ENCODE measurements around the gene AHNAK2. TPM values are rescaled to one million over a fixed set of nuclear protein-coding genes. Genes with fewer than 3 reads are reported as not detected.
A peak's percentile ranks its signal among the peaks of the same experiment; 100 is the strongest.

Gene AHNAK2
- total and polyA plus RNA-seq, 5 donors, result 2.0 to 5.7 (median 3.1) TPM

DNA sequence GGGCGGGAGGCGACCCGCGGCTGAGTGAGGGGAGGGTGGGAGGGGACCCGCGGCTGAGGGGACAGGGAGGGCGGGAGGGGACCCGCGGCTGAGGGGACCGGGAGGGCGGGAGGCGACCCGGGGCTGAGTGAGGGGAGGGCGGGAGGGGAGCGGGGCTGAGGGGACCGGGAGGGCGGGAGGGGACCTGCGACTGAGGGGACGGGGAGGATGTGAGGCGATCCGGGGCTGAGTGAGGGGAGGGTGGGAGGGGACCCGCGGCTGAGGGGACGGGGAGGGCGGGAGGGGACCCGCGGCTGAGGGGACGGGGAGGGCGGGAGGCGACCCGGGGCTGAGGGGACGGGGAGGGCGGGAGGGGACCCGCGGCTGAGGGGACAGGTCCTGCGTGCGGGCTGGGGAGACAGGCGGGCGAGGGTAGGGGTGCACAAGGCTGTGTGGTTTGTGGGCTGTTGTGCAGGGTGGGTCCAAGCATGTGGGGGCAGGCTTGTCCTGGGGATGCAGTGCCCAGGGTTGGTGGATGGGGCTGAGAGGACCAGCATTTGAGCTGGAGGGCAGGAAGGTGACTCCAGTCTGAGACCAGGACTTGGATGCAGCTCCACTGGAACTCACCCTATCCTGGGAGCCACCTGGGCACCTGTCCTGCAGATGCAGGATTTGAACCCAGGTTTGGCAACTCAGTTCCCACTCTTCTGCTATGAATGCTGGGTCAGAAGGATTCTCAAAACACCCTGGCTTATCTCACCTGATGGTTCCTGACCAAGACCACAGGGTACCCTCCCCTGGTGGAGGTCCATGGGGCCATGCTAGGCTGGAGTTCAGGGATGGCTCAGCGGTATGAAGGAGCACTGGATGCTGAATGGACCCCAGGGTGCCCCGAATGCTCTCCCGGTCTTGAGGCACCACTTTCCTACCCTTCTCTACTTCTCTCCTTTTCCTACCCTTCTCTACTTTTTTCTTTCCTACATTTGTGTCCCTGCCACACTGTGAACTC is 44.1 kb downstream of the AHNAK2 start:
- no peaks in the 10 kb centered on the region for H3K27me3 ChIP-seq (ENCODE audit: control insufficient read depth, insufficient read depth)
- no peaks in the 10 kb centered on the region for H3K9me3 ChIP-seq (ENCODE audit: control insufficient read depth, low read length)
- ATAC-seq (no peak), DNase-seq (peak in 1 of 3 donors; percentile 37)
- H3K4me1 ChIP-seq (ENCODE audit: control insufficient read depth, insufficient read depth, low read length), result no peaks in the 10 kb centered on the region
- 13% methylated on average over 40 of the region's 42 CpGs for WGBS
- H3K4me3 ChIP-seq (ENCODE audit: low read length), result peak overlapping the region; percentile 63
- no peak overlapping the region for H3K27ac ChIP-seq (ENCODE audit: low read length)
- intact Hi-C loops (cut with DNase I), result no loop called here

DNA sequence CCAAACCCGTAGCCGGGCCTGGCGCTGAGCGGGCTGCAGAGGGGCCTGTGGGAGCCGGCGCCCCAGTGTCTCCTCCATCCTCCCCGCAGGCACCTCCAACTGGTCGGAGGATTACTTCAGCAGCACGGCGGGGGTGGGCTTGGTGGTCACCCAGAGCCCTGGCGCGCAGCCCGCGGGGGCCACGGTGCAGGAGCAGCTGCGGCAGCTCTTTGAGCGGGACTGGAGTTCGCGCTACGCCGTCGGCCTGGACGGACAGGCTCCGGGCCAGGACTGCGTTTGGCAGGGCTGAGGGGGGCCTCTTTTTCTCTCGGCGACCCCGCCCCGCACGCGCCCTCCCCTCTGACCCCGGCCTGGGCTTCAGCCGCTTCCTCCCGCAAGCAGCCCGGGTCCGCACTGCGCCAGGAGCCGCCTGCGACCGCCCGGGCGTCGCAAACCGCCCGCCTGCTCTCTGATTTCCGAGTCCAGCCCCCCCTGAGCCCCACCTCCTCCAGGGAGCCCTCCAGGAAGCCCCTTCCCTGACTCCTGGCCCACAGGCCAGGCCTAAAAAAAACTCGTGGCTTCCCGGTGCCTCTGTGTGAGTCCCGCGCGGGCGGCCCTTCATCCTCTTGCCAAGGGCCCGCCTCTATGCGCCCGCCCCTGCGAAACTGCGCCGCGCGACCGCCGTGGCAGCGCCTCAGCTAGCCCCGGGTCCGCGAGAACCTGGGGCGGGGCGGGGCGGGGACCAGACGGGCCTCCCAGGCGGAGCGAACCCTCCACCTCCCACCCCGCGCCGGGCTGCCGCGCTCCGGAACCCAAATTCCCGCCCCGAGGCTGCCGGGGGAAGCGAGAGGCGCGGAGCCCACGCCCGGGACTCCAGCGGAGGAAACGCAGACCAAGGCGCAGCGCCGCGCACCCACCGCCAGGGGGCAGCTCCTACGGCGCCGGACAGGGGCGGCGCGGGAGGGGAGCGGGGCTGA is 45.2 kb downstream of the AHNAK2 start:
- H3K27ac ChIP-seq (ENCODE audit: low read length), result no peak overlapping the region
- H3K4me3 ChIP-seq (ENCODE audit: low read length), result peak overlapping the region; percentile 63
- no peaks in the 10 kb centered on the region for H3K4me1 ChIP-seq (ENCODE audit: control insufficient read depth, insufficient read depth, low read length)
- DNase-seq (peak; percentile 91 to 97 (median 96)), ATAC-seq (peak; percentile 92)
- H3K9me3 ChIP-seq (ENCODE audit: control insufficient read depth, low read length), result no peaks in the 10 kb centered on the region
- 7% methylated on average over 100 of the region's 100 CpGs for WGBS
- H3K27me3 ChIP-seq (ENCODE audit: control insufficient read depth, insufficient read depth), result no peaks in the 10 kb centered on the region
- intact Hi-C loops (cut with DNase I), result no loop called here

DNA sequence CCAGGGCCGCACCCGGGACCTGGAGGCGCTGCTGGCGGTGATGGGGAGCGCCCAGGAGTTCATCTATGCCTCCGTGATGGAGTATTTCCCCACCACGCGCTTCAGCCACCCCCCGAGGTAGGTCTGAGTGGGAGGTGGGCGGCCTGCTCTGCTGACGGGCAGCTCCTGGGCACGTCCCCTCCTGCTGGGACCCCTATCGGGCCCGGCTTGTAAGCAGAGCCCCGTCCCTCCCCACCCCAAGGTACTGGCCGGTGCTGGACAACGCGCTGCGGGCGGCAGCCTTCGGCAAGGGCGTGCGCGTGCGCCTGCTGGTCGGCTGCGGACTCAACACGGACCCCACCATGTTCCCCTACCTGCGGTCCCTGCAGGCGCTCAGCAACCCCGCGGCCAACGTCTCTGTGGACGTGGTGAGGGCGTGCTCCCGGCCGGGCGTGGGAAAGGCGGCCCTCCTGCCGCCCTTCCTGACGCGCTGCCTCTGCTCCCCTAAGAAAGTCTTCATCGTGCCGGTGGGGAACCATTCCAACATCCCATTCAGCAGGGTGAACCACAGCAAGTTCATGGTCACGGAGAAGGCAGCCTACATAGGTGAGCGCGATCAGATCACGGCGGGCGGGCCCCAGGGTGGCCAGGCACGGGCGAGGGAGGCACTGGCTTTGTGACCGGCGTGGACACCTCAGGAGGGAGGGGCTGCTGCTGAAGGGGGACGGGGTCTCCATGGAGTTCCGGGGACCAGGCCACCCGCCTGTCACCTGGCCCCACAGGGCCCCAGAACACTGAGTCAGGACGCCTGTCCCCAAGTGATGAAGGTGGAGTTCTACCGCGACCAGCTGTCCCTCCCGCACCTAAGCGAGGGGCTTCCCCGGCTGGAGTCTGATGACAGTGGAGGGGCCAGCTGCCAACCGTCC is 46.2 kb downstream of the AHNAK2 start:
- 24% methylated on average over 64 of the region's 64 CpGs for WGBS
- H3K27me3 ChIP-seq (ENCODE audit: control insufficient read depth, insufficient read depth), result no peaks in the 10 kb centered on the region
- ATAC-seq (peak in 1 of 2 donors; percentile 8), DNase-seq (peak in 2 of 3 donors; percentile 66 to 69)
- intact Hi-C loops (cut with DNase I), result no loop called here
- peak overlapping the region; percentile 63 for H3K4me3 ChIP-seq (ENCODE audit: low read length)
- H3K4me1 ChIP-seq (ENCODE audit: control insufficient read depth, insufficient read depth, low read length), result no peaks in the 10 kb centered on the region
- H3K9me3 ChIP-seq (ENCODE audit: control insufficient read depth, low read length), result no peaks in the 10 kb centered on the region
- no peak overlapping the region for H3K27ac ChIP-seq (ENCODE audit: low read length)

DNA sequence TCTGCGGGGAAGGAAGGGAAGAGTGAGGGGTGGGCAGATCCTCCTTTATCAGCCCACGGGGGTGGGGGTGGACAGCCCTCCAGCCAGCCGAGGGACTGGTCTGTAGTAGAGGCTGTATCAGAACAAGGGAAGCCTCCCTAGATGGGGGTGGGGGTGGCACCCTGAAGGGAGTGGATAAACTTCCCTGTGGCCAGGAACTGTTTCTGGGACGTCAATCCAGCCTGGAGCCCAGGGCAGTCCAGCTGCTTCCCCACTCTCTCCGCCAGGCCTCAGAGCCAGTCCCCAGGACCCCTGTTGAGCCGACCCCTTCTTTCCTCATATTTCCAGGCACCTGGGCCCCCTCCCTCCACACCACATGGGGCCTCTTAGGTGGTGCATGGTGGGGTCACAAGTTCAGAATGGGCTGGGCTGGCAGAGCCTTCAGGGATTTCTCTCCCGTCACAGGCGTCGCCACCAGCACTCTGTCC is 46.8 kb downstream of the AHNAK2 start:
- intact Hi-C loops (cut with DNase I), result no loop called here
- H3K9me3 ChIP-seq (ENCODE audit: control insufficient read depth, low read length), result no peaks in the 10 kb centered on the region
- ATAC-seq, result no peak
- peak in 1 of 3 donors; percentile 53 for DNase-seq
- H3K4me3 ChIP-seq (ENCODE audit: low read length), result no peak overlapping the region
- 55% methylated on average over 9 of the region's 9 CpGs for WGBS
- H3K27me3 ChIP-seq (ENCODE audit: control insufficient read depth, insufficient read depth), result no peaks in the 10 kb centered on the region
- H3K4me1 ChIP-seq (ENCODE audit: control insufficient read depth, insufficient read depth, low read length), result no peaks in the 10 kb centered on the region
- H3K27ac ChIP-seq (ENCODE audit: low read length), result no peak overlapping the region

DNA sequence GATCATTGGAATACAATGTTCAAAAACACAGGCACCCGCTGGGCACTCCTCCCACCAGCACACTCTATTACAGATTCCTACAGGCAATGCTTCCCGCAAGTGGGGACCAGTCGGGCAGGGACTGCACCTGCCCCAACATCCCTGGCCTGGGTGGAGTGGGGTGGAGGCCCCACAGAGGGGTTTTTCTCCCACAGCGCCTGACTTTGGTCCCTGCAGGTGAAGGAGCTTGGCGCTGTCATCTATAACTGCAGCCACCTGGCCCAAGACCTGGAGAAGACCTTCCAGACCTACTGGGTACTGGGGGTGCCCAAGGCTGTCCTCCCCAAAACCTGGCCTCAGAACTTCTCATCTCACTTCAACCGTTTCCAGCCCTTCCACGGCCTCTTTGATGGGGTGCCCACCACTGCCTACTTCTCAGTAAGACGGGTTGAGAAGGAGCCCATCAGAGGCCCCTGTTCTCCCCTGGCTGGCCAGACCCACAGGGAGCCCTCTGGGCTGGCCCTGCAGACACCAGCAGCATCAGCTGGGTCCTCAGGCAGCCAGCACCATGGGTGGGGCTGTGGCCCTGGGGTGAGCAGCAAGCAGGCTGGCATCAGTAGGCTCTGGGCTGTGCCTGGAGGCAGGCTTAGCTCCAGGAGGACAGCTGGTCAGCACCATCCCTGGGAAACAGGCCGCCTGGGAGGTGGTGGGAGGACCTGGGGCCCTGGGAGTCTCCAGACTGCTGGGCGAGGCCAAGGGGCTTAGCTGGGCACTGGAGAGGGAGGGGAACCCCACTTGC is 47.5 kb downstream of the AHNAK2 start:
- no peak overlapping the region for H3K4me3 ChIP-seq (ENCODE audit: low read length)
- 82% methylated on average over 10 of the region's 10 CpGs for WGBS
- peak in 2 of 3 donors; percentile 46 to 48 for DNase-seq
- no peak for ATAC-seq
- no peaks in the 10 kb centered on the region for H3K9me3 ChIP-seq (ENCODE audit: control insufficient read depth, low read length)
- H3K27me3 ChIP-seq (ENCODE audit: control insufficient read depth, insufficient read depth), result no peaks in the 10 kb centered on the region
- no peak overlapping the region for H3K27ac ChIP-seq (ENCODE audit: low read length)
- intact Hi-C loops (cut with DNase I), result no loop called here
- H3K4me1 ChIP-seq (ENCODE audit: control insufficient read depth, insufficient read depth, low read length), result no peaks in the 10 kb centered on the region

DNA sequence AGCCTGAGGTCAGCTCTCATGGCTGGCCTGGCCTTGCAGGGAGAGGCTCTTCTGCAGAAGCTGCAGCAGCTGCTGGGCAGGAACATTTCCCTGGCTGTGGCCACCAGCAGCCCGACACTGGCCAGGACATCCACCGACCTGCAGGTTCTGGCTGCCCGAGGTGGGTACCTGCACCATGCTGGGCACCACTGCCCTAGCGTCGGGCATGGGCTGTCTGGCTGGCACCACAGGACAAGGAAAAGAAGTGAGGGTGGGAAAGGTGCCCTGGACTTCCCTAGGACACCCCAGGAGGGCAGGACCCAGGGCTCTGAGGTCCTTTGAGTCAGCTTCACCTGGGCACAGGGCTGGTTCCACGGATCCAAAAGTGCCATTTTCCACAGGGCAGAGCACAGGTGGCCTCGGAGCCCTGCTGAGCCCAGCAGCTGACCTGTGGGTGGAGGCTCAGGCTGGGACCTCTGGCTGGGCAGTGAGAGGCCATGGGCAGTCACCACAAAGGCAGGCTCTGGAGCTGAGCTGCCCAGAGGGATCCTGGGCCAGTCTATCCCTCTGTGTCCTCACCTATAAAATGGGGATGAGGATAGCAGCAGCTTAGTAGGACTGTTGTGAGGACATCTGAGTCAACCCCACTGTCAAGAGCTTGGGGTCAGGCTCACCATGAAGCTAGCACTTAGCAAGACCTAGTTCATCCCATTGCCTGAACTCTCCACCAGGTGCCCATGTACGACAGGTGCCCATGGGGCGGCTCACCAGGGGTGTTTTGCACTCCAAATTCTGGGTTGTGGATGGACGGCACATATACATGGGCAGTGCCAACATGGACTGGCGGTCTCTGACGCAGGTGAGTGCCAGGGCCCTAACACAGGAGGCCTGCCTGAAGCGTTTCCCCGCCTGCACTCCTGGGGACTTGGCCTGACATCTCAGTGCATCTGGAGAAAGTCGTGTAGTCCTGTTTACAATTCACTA is 48.6 kb downstream of the AHNAK2 start:
- intact Hi-C loops (cut with DNase I), result no loop called here
- no peaks in the 10 kb centered on the region for H3K9me3 ChIP-seq (ENCODE audit: control insufficient read depth, low read length)
- no peak overlapping the region for H3K27ac ChIP-seq (ENCODE audit: low read length)
- ATAC-seq, result no peak
- 90% methylated on average over 15 of the region's 15 CpGs for WGBS
- H3K27me3 ChIP-seq (ENCODE audit: control insufficient read depth, insufficient read depth), result no peaks in the 10 kb centered on the region
- DNase-seq, result peak in 1 of 3 donors; percentile 51
- H3K4me1 ChIP-seq (ENCODE audit: control insufficient read depth, insufficient read depth, low read length), result no peaks in the 10 kb centered on the region
- no peak overlapping the region for H3K4me3 ChIP-seq (ENCODE audit: low read length)

DNA sequence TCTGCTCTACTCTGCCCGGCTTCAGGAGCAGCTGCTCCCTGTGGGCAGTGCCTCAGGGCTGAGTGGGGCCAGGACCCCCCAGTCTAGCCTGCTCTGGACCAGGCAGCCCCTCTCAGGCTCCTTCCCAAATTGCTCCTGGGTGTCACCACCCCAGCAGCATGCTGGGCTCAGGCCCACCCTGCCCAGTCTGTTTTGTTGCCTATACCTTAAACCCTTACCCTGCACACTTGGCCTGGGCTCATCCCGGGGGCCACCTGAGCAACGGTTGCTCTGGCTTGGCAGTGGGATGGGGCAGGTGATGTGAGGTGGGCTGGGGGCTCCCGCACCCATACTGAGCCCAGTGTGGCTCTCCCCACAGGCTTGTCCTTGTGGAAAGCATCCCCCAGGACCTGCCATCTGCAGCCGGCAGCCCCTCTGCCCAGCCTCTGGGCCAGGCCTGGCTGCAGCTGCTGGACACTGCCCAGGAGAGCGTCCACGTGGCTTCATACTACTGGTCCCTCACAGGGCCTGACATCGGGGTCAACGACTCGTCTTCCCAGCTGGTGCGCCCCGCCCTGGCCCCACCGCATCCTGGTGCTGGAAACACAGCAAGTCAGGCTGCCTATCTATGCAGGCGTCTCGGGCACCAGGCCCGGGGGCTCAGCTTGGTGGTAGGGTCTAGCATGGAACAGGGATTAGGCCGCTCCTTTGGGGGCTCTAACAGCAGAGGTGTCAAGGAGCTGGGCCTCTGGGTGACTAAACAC is 49.6 kb downstream of the AHNAK2 start:
- H3K27ac ChIP-seq (ENCODE audit: low read length), result no peak overlapping the region
- WGBS, result 78% methylated on average over 17 of the region's 17 CpGs
- no peaks in the 10 kb centered on the region for H3K9me3 ChIP-seq (ENCODE audit: control insufficient read depth, low read length)
- no peak overlapping the region for H3K4me3 ChIP-seq (ENCODE audit: low read length)
- intact Hi-C loops (cut with DNase I), result no loop called here
- H3K27me3 ChIP-seq (ENCODE audit: control insufficient read depth, insufficient read depth), result no peaks in the 10 kb centered on the region
- DNase-seq, result peak in 1 of 3 donors; percentile 54
- ATAC-seq, result no peak
- H3K4me1 ChIP-seq (ENCODE audit: control insufficient read depth, insufficient read depth, low read length), result no peaks in the 10 kb centered on the region

DNA sequence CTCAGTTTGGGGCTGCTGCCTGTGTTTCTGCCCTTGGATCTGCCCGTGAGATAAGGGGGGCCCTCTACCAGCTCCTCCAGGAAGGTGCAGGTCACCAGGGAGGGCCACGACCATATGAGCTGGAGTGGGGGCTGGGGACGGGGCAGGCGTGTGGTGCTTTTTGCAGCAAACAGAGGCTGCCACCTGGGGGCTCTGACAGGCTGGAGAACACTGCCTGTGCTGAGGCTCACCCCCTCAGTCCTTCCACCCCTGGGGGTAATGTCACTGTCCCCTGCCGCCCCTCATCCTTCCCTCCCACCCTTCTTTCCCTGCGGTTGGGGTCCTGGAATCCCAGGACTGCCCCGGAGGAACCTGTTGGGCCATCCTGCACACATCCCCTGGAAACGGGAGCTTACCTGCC is 50.3 kb downstream of the AHNAK2 start:
- H3K4me1 ChIP-seq (ENCODE audit: control insufficient read depth, insufficient read depth, low read length), result no peaks in the 10 kb centered on the region
- H3K9me3 ChIP-seq (ENCODE audit: control insufficient read depth, low read length), result no peaks in the 10 kb centered on the region
- 62% methylated on average over 8 of the region's 8 CpGs for WGBS
- H3K27ac ChIP-seq (ENCODE audit: low read length), result no peak overlapping the region
- intact Hi-C loops (cut with DNase I), result no loop called here
- H3K27me3 ChIP-seq (ENCODE audit: control insufficient read depth, insufficient read depth), result no peaks in the 10 kb centered on the region
- H3K4me3 ChIP-seq (ENCODE audit: low read length), result no peak overlapping the region
- DNase-seq, result peak in 1 of 3 donors; percentile 40
- ATAC-seq, result no peak
